B cell (primary cell): ENCODE data around the gene LHFPL6.

Experiments used
- EZH2 ChIP-seq: IDR thresholded peaks from 2 replicates; pipeline ENCODE4 v1.6.1; 2012; ENCODE audit warnings: borderline replicate concordance, low read depth, mild to moderate bottlenecking, moderate library complexity, low read length; ENCODE audit not compliant: insufficient read depth, poor library complexity, severe bottlenecking
- TF ChIP-seq, protein P1 (sequence below): fragments of 200-600 bp; IDR thresholded peaks from one replicate; pipeline ENCODE4 v1.8.0; 2022; ENCODE audit warnings: antibody characterized with exemption, mild to moderate bottlenecking

DNA sequence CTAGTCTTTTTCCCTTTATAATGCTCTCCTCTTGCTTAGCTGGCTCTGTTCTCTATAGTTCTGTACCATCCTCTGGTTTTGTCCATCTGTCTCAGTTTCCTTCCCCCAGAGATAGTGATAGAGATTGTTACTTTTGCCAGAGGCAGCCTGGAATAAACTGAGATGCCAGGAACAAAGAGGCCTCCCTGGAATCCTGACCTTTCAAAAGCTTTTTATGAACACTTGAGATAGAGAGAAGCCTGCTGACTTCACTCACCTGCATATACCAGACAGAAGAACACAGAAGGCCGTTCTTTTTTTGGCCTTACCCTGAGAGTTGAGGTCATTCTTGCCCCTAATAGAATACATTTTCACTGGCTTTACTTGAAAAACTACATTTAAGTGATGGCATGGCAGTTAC is 150.2 kb downstream of the LHFPL6 start:
- TF ChIP-seq, protein P1, sequence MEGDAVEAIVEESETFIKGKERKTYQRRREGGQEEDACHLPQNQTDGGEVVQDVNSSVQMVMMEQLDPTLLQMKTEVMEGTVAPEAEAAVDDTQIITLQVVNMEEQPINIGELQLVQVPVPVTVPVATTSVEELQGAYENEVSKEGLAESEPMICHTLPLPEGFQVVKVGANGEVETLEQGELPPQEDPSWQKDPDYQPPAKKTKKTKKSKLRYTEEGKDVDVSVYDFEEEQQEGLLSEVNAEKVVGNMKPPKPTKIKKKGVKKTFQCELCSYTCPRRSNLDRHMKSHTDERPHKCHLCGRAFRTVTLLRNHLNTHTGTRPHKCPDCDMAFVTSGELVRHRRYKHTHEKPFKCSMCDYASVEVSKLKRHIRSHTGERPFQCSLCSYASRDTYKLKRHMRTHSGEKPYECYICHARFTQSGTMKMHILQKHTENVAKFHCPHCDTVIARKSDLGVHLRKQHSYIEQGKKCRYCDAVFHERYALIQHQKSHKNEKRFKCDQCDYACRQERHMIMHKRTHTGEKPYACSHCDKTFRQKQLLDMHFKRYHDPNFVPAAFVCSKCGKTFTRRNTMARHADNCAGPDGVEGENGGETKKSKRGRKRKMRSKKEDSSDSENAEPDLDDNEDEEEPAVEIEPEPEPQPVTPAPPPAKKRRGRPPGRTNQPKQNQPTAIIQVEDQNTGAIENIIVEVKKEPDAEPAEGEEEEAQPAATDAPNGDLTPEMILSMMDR = no peak
- TF ChIP-seq EZH2 = no peak
